ENCODE measurements around the gene OSBPL6.

Gene OSBPL6

DNA sequence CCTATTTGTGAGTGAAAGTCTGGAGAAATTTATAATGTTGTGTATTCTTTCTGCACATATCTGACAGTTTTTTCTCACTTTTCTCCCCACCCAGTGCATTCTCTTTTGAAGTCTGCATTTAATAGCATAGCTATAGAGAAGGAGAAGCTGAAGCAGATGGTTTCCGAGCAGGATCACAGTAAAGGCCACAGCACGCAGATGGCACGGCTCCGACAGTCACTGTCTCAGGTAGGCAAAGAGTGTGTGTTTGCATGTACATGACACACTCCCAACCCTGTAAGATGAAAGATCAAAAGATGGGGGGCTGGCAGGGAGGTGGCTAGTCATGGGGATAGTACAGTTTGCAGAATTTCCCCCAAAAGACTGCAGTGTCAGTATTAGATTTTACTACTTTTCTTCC, 167.3 kb downstream of the OSBPL6 start:
- no peaks in the 10 kb centered on the region for H3K9me3 ChIP-seq (ENCODE audit: control insufficient read depth in 1 of 2, low read length in 2 of 2)
- H3K4me1 ChIP-seq (ENCODE audit: control insufficient read depth in 1 of 2, insufficient read depth in 2 of 2, low read length in 2 of 2): no peaks in the 10 kb centered on the region
- no peaks in the 10 kb centered on the region for H3K27me3 ChIP-seq (ENCODE audit: control insufficient read depth in 1 of 2, insufficient read depth in 2 of 2, low read length in 2 of 2)
- H3K9ac ChIP-seq (ENCODE audit: low read depth in 1 of 2, low read length in 2 of 2): no peak overlapping the region
- H3K36me3 ChIP-seq (ENCODE audit: control insufficient read depth in 1 of 2, insufficient read depth in 2 of 2, low read length in 2 of 2): no peaks in the 10 kb centered on the region
- H3K27ac ChIP-seq (ENCODE audit: low read depth, low read length): no peak overlapping the region
- H3K4me3 ChIP-seq (ENCODE audit: low read depth in 1 of 2, low read length in 2 of 2): no peak overlapping the region

DNA sequence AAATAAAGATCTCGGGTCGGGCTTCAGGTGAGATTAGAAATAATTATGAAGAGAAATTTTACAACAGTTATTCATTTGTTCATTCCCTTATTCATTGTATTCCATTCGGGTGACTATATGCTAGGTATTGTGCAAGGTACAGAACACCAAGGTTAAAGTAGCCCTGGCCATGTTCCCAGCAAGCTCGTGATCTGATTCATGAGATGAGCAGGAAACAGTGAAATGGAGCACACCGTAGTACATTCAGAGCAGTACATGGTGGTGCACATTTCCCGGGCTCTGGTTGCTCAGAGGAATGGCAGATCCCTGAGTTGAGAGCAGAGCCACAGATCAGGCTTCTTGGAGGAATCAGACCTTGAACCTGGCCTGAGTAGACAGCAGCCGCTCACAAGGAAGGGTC, 168.9 kb downstream of the OSBPL6 start:
- Histone ChIP-seq H3K4me1 (ENCODE audit: control insufficient read depth in 1 of 2, insufficient read depth in 2 of 2, low read length in 2 of 2) (no peaks in the 10 kb centered on the region), H3K36me3 (ENCODE audit: control insufficient read depth in 1 of 2, insufficient read depth in 2 of 2, low read length in 2 of 2) (no peaks in the 10 kb centered on the region), H3K27ac (ENCODE audit: low read depth, low read length) (no peak overlapping the region), H3K9me3 (ENCODE audit: control insufficient read depth in 1 of 2, low read length in 2 of 2) (no peaks in the 10 kb centered on the region), H3K27me3 (ENCODE audit: control insufficient read depth in 1 of 2, insufficient read depth in 2 of 2, low read length in 2 of 2) (no peaks in the 10 kb centered on the region), H3K9ac (ENCODE audit: low read depth in 1 of 2, low read length in 2 of 2) (no peak overlapping the region), H3K4me3 (ENCODE audit: low read depth in 1 of 2, low read length in 2 of 2) (no peak overlapping the region)

DNA sequence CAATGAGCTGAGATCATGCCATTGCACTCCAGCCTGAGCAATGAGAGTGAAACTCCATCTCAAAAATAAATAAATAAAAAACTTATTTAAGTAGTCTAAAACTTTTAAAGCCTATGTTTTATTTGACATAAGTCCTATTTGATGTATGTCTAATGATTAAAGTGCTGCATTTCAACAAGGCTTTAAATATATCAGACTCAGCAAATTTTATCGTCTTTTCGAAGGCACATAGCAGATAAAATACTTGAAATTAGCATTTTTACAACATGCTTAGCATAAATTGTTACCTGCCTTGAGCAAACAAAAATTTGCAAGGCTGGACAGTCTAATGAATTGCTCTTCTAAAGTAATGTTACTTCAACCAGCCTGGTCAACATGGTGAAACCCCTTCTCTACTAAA, 170.8 kb downstream of the OSBPL6 start:
- H3K9me3 ChIP-seq (ENCODE audit: control insufficient read depth in 1 of 2, low read length in 2 of 2): no peaks in the 10 kb centered on the region

DNA sequence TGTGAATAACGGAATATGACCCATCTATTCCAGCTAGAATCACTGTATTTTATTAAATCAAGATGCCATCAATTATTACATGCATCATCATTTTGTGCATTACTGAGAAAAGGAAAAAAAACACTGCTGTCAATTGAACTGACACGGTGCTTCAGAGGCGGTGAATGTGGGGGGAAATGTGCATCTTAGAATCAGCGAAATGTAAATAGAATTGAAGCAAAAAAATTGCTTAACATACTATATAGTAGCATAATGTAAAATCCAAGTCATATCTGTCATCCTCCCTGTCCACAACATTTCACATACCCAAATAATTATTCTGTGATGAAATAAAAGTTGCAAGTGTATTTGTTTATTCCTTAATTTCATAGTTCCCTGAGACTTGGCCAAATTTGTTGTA, 172.1 kb downstream of the OSBPL6 start:
- Histone ChIP-seq H3K9ac (ENCODE audit: low read depth in 1 of 2, low read length in 2 of 2) (no peak overlapping the region), H3K4me3 (ENCODE audit: low read depth in 1 of 2, low read length in 2 of 2) (no peak overlapping the region), H3K9me3 (ENCODE audit: control insufficient read depth in 1 of 2, low read length in 2 of 2) (no peaks in the 10 kb centered on the region), H3K27me3 (ENCODE audit: control insufficient read depth in 1 of 2, insufficient read depth in 2 of 2, low read length in 2 of 2) (no peaks in the 10 kb centered on the region), H3K36me3 (ENCODE audit: control insufficient read depth in 1 of 2, insufficient read depth in 2 of 2, low read length in 2 of 2) (no peaks in the 10 kb centered on the region), H3K4me1 (ENCODE audit: control insufficient read depth in 1 of 2, insufficient read depth in 2 of 2, low read length in 2 of 2) (no peaks in the 10 kb centered on the region), H3K27ac (ENCODE audit: low read depth, low read length) (no peak overlapping the region)

More for the DNA sequence above, 170.8 kb downstream of the OSBPL6 start:
- no peaks in the 10 kb centered on the region for H3K27me3 ChIP-seq (ENCODE audit: control insufficient read depth in 1 of 2, insufficient read depth in 2 of 2, low read length in 2 of 2)
- H3K9ac ChIP-seq (ENCODE audit: low read depth in 1 of 2, low read length in 2 of 2): no peak overlapping the region
- H3K4me1 ChIP-seq (ENCODE audit: control insufficient read depth in 1 of 2, insufficient read depth in 2 of 2, low read length in 2 of 2): no peaks in the 10 kb centered on the region
- no peaks in the 10 kb centered on the region for H3K36me3 ChIP-seq (ENCODE audit: control insufficient read depth in 1 of 2, insufficient read depth in 2 of 2, low read length in 2 of 2)
- no peak overlapping the region for H3K27ac ChIP-seq (ENCODE audit: low read depth, low read length)
- no peak overlapping the region for H3K4me3 ChIP-seq (ENCODE audit: low read depth in 1 of 2, low read length in 2 of 2)

DNA sequence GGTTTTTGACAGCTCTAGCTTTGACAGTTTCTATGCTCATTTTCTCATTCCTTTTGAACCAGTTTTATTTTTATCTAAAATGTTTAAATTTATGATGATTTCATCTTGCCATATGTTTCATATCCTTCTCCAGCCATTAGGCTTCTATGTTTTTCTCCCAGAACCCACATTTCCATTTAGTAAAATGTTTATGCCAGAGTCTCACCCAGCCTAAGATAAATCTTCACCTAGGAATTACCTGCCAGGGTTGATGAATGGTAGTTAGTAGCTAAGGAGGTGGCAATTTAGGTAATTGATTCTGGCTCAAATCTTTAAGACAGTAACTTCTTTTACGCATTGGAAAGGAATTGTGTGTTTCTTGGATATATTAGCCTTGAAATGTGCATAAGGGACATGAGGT, 173.0 kb downstream of the OSBPL6 start:
- H3K36me3 ChIP-seq (ENCODE audit: control insufficient read depth in 1 of 2, insufficient read depth in 2 of 2, low read length in 2 of 2): no peaks in the 10 kb centered on the region
- no peak overlapping the region for H3K4me3 ChIP-seq (ENCODE audit: low read depth in 1 of 2, low read length in 2 of 2)
- no peak overlapping the region for H3K27ac ChIP-seq (ENCODE audit: low read depth, low read length)

DNA sequence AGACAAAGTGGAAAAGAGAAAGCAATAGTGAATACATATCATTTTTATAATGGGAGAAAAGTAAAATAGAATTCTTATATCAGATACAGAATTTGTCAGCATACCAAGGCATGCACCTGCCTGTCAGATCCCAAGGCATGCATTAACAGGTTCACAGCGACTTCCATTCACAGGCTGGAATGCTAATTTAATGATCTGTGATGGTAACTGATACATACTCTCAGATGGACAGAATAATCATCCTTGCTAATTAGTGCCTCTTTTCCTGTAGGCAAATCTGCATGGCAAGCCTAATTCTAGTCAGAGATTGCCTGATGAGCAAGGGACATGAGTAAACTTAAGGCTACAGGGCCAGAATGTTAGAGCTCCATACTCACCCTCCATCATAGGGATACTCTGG, 180.6 kb downstream of the OSBPL6 start:
- no peaks in the 10 kb centered on the region for H3K27me3 ChIP-seq (ENCODE audit: control insufficient read depth in 1 of 2, insufficient read depth in 2 of 2, low read length in 2 of 2)
- no peak overlapping the region for H3K27ac ChIP-seq (ENCODE audit: low read depth, low read length)

More for the DNA sequence above, 173.0 kb downstream of the OSBPL6 start:
- Histone ChIP-seq H3K4me1 (ENCODE audit: control insufficient read depth in 1 of 2, insufficient read depth in 2 of 2, low read length in 2 of 2) (no peaks in the 10 kb centered on the region), H3K9me3 (ENCODE audit: control insufficient read depth in 1 of 2, low read length in 2 of 2) (no peaks in the 10 kb centered on the region), H3K27me3 (ENCODE audit: control insufficient read depth in 1 of 2, insufficient read depth in 2 of 2, low read length in 2 of 2) (no peaks in the 10 kb centered on the region), H3K9ac (ENCODE audit: low read depth in 1 of 2, low read length in 2 of 2) (no peak overlapping the region)

DNA sequence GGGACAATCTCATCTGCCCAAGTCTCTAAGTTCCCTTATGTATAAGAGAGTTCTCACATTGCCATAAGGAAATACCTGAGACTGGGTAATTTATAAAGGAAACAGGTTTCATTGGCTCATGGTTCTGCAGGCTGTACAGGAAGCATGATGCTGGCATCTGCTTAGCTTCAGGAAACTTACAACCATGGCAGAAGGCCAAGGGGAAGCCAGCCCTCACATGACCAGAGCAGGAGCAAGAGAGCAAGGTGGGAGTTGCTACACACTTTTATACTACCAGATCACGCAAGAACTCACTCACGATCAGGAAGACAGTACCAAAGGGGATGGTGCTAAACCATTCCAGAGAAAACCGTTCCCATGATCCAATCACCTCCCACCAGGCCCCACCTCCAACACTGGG, 182.7 kb downstream of the OSBPL6 start:
- Histone ChIP-seq H3K9ac (ENCODE audit: low read depth in 1 of 2, low read length in 2 of 2) (no peak overlapping the region), H3K4me1 (ENCODE audit: control insufficient read depth in 1 of 2, insufficient read depth in 2 of 2, low read length in 2 of 2) (no peaks in the 10 kb centered on the region), H3K4me3 (ENCODE audit: low read depth in 1 of 2, low read length in 2 of 2) (no peak overlapping the region), H3K9me3 (ENCODE audit: control insufficient read depth in 1 of 2, low read length in 2 of 2) (no peaks in the 10 kb centered on the region), H3K27me3 (ENCODE audit: control insufficient read depth in 1 of 2, insufficient read depth in 2 of 2, low read length in 2 of 2) (no peaks in the 10 kb centered on the region), H3K27ac (ENCODE audit: low read depth, low read length) (no peak overlapping the region), H3K36me3 (ENCODE audit: control insufficient read depth in 1 of 2, insufficient read depth in 2 of 2, low read length in 2 of 2) (no peaks in the 10 kb centered on the region)

More for the DNA sequence above, 180.6 kb downstream of the OSBPL6 start:
- Histone ChIP-seq H3K4me1 (ENCODE audit: control insufficient read depth in 1 of 2, insufficient read depth in 2 of 2, low read length in 2 of 2) (no peaks in the 10 kb centered on the region), H3K4me3 (ENCODE audit: low read depth in 1 of 2, low read length in 2 of 2) (no peak overlapping the region), H3K9me3 (ENCODE audit: control insufficient read depth in 1 of 2, low read length in 2 of 2) (no peaks in the 10 kb centered on the region), H3K9ac (ENCODE audit: low read depth in 1 of 2, low read length in 2 of 2) (no peak overlapping the region), H3K36me3 (ENCODE audit: control insufficient read depth in 1 of 2, insufficient read depth in 2 of 2, low read length in 2 of 2) (no peaks in the 10 kb centered on the region)

DNA sequence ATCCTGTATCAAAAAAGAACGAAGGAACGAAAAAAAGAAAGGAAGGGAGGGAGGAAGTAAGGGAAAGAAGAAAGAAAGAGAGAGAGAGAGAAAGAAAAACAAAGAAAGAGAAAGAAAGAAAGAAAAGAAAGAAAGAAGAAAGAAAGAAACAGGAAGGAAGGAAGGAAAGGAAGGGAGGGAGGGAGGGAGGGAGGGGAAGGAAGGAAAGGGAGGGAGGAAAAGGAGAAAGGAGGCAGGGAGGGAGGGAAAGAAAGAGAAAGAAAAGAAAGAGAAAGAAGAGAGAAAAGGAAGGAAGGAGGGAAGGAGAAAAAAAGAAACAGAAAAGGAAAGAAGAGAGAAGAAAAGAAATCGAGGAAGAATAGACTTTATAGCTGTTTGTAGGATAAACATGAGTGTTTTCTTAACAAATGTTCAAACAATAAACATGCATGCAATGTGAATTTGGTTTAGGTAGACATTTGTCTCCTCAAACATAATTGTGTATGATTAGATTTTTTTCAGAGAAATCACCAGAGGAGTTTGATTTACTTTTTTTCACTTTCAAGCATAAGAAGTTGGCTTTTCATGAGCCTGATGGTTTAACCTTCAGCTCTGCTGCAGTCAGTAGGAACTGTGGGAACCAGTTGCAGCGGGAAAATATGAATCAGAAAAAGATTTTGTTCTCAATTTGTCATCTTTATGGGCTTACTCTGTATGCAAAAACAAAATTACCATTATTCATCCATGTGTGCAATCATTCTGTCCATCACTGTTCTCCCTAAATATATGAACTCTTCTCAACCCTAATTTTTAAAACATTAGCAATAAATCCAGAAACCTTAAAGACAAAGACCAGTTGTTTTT, 185.1 kb downstream of the OSBPL6 start:
- no peaks in the 10 kb centered on the region for H3K9me3 ChIP-seq (ENCODE audit: control insufficient read depth in 1 of 2, low read length in 2 of 2)
- H3K9ac ChIP-seq (ENCODE audit: low read depth in 1 of 2, low read length in 2 of 2): no peak overlapping the region
- no peaks in the 10 kb centered on the region for H3K27me3 ChIP-seq (ENCODE audit: control insufficient read depth in 1 of 2, insufficient read depth in 2 of 2, low read length in 2 of 2)
- H3K27ac ChIP-seq (ENCODE audit: low read depth, low read length): no peak overlapping the region
- no peak overlapping the region for H3K4me3 ChIP-seq (ENCODE audit: low read depth in 1 of 2, low read length in 2 of 2)
- H3K36me3 ChIP-seq (ENCODE audit: control insufficient read depth in 1 of 2, insufficient read depth in 2 of 2, low read length in 2 of 2): no peaks in the 10 kb centered on the region
- H3K4me1 ChIP-seq (ENCODE audit: control insufficient read depth in 1 of 2, insufficient read depth in 2 of 2, low read length in 2 of 2): no peaks in the 10 kb centered on the region

DNA sequence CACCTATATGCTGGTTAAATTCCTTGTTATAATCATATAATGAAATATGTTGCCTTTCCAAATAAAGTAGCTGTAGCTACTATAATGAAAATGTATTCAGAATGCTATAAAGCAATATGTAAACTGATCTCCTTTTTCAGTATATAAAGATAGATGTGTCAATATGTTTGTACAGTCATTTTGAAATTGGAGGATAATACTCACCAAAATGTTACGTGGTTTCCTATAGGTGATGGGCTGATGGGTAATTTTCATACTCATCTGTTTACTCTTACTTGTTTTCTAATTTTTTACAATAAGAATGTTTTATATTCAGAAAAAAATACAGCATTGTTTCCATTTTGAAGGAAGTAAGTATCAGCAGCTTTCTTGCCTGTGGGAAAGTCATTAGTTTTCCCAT, 186.5 kb downstream of the OSBPL6 start:
- H3K27me3 ChIP-seq (ENCODE audit: control insufficient read depth in 1 of 2, insufficient read depth in 2 of 2, low read length in 2 of 2): no peaks in the 10 kb centered on the region
- H3K36me3 ChIP-seq (ENCODE audit: control insufficient read depth in 1 of 2, insufficient read depth in 2 of 2, low read length in 2 of 2): no peaks in the 10 kb centered on the region
- no peak overlapping the region for H3K4me3 ChIP-seq (ENCODE audit: low read depth in 1 of 2, low read length in 2 of 2)
- no peak overlapping the region for H3K27ac ChIP-seq (ENCODE audit: low read depth, low read length)
- H3K9me3 ChIP-seq (ENCODE audit: control insufficient read depth in 1 of 2, low read length in 2 of 2): no peaks in the 10 kb centered on the region
- H3K9ac ChIP-seq (ENCODE audit: low read depth in 1 of 2, low read length in 2 of 2): no peak overlapping the region
- no peaks in the 10 kb centered on the region for H3K4me1 ChIP-seq (ENCODE audit: control insufficient read depth in 1 of 2, insufficient read depth in 2 of 2, low read length in 2 of 2)

DNA sequence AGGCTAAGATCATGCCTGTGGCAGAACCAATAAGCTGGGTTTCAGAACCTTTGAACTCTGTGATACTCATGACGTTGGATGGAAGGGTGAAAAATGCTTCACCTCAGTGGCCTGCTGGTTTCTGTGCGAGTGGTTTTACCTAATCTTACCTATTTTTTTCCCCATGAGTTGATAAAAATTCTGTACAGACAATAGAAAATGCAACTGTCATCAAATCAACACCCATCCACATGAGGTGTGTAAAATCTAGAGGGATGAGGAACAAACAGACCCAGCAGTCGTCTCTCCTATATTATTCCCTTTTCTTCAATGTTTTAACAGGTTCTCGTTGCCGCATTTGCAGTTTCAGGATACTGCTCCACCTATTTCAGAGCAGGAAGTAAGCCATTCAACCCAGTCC, 189.4 kb downstream of the OSBPL6 start:
- no peaks in the 10 kb centered on the region for H3K4me1 ChIP-seq (ENCODE audit: control insufficient read depth in 1 of 2, insufficient read depth in 2 of 2, low read length in 2 of 2)
- no peak overlapping the region for H3K27ac ChIP-seq (ENCODE audit: low read depth, low read length)
- no peaks in the 10 kb centered on the region for H3K27me3 ChIP-seq (ENCODE audit: control insufficient read depth in 1 of 2, insufficient read depth in 2 of 2, low read length in 2 of 2)
- H3K36me3 ChIP-seq (ENCODE audit: control insufficient read depth in 1 of 2, insufficient read depth in 2 of 2, low read length in 2 of 2): no peaks in the 10 kb centered on the region
- H3K9me3 ChIP-seq (ENCODE audit: control insufficient read depth in 1 of 2, low read length in 2 of 2): no peaks in the 10 kb centered on the region
- H3K4me3 ChIP-seq (ENCODE audit: low read depth in 1 of 2, low read length in 2 of 2): no peak overlapping the region
- no peak overlapping the region for H3K9ac ChIP-seq (ENCODE audit: low read depth in 1 of 2, low read length in 2 of 2)

Data from duodenal mucosa (tissue), 2 donors.